ENCODE data around the gene SPTBN5. TPM values are rescaled to one million over a fixed set of nuclear protein-coding genes. Genes with fewer than 3 reads are reported as not detected.

Gene SPTBN5
- 1 to 10 TPM in 11 of 12 donors, not detected in 1; 1.9 to 6.0 (median 4.2) TPM for polyA plus RNA-seq (ENCODE audit: insufficient read length in 12 of 12)
- long read RNA-seq, donor 1, result 0 reads
- long read RNA-seq, donor 2, result 0 reads
- long read RNA-seq, donor 3, result 0 reads
- long read RNA-seq, donor 4, result 0 reads
- long read RNA-seq, donor 5, result 0 reads
- long read RNA-seq, donor 6, result 0 reads
- long read RNA-seq, donor 7, result 0 reads
- long read RNA-seq, donor 8, result 0 reads
- long read RNA-seq, donor 9, result 0 reads
- long read RNA-seq, donor 10, result 0 reads
- long read RNA-seq, donor 11, result 0 reads

- DNase-seq, result no peak
Measured at GRCh38 chr15:41893422-41894250, at the start of gene SPTBN5. TSS of gene SPTBN5 (minus strand) at chr15:41894053. CDS start at chr15:41893497, 556 bp downstream.

- DNase-seq, result no peak
Measured at GRCh38 chr15:41942886-41943285, 49.0 kb upstream of the SPTBN5 start.

GRCh38 chr15:41941644-41942415 lies 48.0 kb upstream of the SPTBN5 start:
- no peak for DNase-seq

- no peak for DNase-seq
Measured at GRCh38 chr15:41940441-41940857, 46.6 kb upstream of the SPTBN5 start.

- no peak for DNase-seq
Measured at GRCh38 chr15:41939986-41940385, 46.1 kb upstream of the SPTBN5 start.

GRCh38 chr15:41937568-41937923 lies 43.7 kb upstream of the SPTBN5 start:
- DNase-seq, result no peak

GRCh38 chr15:41936649-41937567 lies 43.1 kb upstream of the SPTBN5 start:
- no peak for DNase-seq

GRCh38 chr15:41936155-41936554 lies 42.3 kb upstream of the SPTBN5 start:
- no peak for DNase-seq

GRCh38 chr15:41935566-41936020 lies 41.7 kb upstream of the SPTBN5 start:
- DNase-seq, result no peak

- no peak for DNase-seq
Measured at GRCh38 chr15:41934843-41935242, 41.0 kb upstream of the SPTBN5 start.

- DNase-seq, result no peak
Measured at GRCh38 chr15:41933771-41934170, 39.9 kb upstream of the SPTBN5 start.

GRCh38 chr15:41933326-41933725 lies 39.5 kb upstream of the SPTBN5 start:
- no peak for DNase-seq

- no peak for DNase-seq
Measured at GRCh38 chr15:41932511-41933289, 38.8 kb upstream of the SPTBN5 start.

GRCh38 chr15:41932101-41932500 lies 38.2 kb upstream of the SPTBN5 start:
- no peak for DNase-seq

- DNase-seq, result no peak
Measured at GRCh38 chr15:41930867-41931222, 37.0 kb upstream of the SPTBN5 start.

- no peak for DNase-seq
Measured at GRCh38 chr15:41930221-41930866, 36.5 kb upstream of the SPTBN5 start.

- no peak for DNase-seq
Measured at GRCh38 chr15:41928637-41929620, 35.1 kb upstream of the SPTBN5 start.

GRCh38 chr15:41928100-41928499 lies 34.2 kb upstream of the SPTBN5 start:
- DNase-seq, result no peak

GRCh38 chr15:41927536-41927935 lies 33.7 kb upstream of the SPTBN5 start:
- no peak for DNase-seq

All from muscle of arm (tissue), 14 donors.